Loucy (cell line): ENCODE results near the gene EPN2.

Experiments
- H2AFZ ChIP-seq: fragments of 200-600 bp; sonication (generic); 2 replicates; pipeline ENCODE4 v1.6.0; 2016; ENCODE audit warnings: antibody characterized with exemption, mild to moderate bottlenecking, low read length, moderate library complexity
- H3F3A ChIP-seq: fragments of 200-600 bp; 2 replicates; pipeline ENCODE4 v1.6.0; 2016; ENCODE audit warnings: antibody characterized with exemption, low read depth, mild to moderate bottlenecking
- H3K27me3 ChIP-seq: fragments of 200-600 bp; sonication (generic); 2 replicates; pipeline ENCODE4 v1.6.1; 2014; ENCODE audit warnings: low read length, mild to moderate bottlenecking; ENCODE audit not compliant: insufficient read depth, poor library complexity, severe bottlenecking
- H3K36me3 ChIP-seq: fragments of 200-600 bp; sonication (generic); 2 replicates; pipeline ENCODE4 v1.6.1; 2016; ENCODE audit warnings: low read length; ENCODE audit not compliant: insufficient read depth
- H3K4me1 ChIP-seq: fragments of 200-600 bp; sonication (generic); 2 replicates; pipeline ENCODE4 v1.5.1; 2014; ENCODE audit warnings: low read length, mild to moderate bottlenecking; ENCODE audit not compliant: insufficient read depth, poor library complexity, severe bottlenecking
- H3K4me2 ChIP-seq: fragments of 200-600 bp; sonication (generic); 2 replicates; pipeline ENCODE4 v1.6.0; 2014; ENCODE audit warnings: antibody characterized with exemption, low read length, low read depth, mild to moderate bottlenecking; ENCODE audit not compliant: poor library complexity, severe bottlenecking
- H3K4me3 ChIP-seq: fragments of 200-600 bp; sonication (generic); 2 replicates; pipeline ENCODE4 v1.5.1; 2014; ENCODE audit warnings: low read length, mild to moderate bottlenecking, mixed read lengths; ENCODE audit not compliant: poor library complexity, severe bottlenecking
- H3K79me2 ChIP-seq: fragments of 200-600 bp; sonication (generic); 2 replicates; pipeline ENCODE4 v1.6.1; 2014; ENCODE audit warnings: low read length; ENCODE audit not compliant: insufficient read depth
- H3K9ac ChIP-seq: fragments of 200-600 bp; sonication (generic); 2 replicates; pipeline ENCODE4 v1.6.0; 2014; ENCODE audit warnings: mild to moderate bottlenecking, low read depth, low read length, moderate library complexity; ENCODE audit not compliant: poor library complexity, severe bottlenecking
- H3K9me2 ChIP-seq: fragments of 200-600 bp; sonication (generic); replicated peaks from 2 replicates; pipeline ENCODE4 v1.6.1; 2016; ENCODE audit warnings: low read depth, low read length, mixed read lengths
- H3K9me3 ChIP-seq: fragments of 200-600 bp; sonication (generic); 2 replicates; pipeline ENCODE4 v1.6.1; 2014; ENCODE audit warnings: mild to moderate bottlenecking, antibody characterized with exemption, low read length, low read depth; ENCODE audit not compliant: insufficient read depth
- H4K20me1 ChIP-seq: fragments of 200-600 bp; sonication (generic); 2 replicates; pipeline ENCODE4 v1.6.0; 2014; ENCODE audit warnings: antibody characterized with exemption, low read length, mild to moderate bottlenecking; ENCODE audit not compliant: insufficient read depth, poor library complexity, severe bottlenecking
- EZH2phosphoT487 ChIP-seq: fragments of 200-600 bp; IDR thresholded peaks from 2 replicates; pipeline ENCODE4 v1.6.1; 2018; ENCODE audit warnings: antibody characterized with exemption, mild to moderate bottlenecking, moderate library complexity, borderline replicate concordance
- TF ChIP-seq, protein P1 (sequence below): fragments of 200-600 bp; sonication (generic); conservative IDR thresholded peaks from 2 replicates; pipeline ENCODE4 v1.5.1; 2014; ENCODE audit warnings: mild to moderate bottlenecking, antibody characterized with exemption, low read length

The EPN2 gene

DNA sequence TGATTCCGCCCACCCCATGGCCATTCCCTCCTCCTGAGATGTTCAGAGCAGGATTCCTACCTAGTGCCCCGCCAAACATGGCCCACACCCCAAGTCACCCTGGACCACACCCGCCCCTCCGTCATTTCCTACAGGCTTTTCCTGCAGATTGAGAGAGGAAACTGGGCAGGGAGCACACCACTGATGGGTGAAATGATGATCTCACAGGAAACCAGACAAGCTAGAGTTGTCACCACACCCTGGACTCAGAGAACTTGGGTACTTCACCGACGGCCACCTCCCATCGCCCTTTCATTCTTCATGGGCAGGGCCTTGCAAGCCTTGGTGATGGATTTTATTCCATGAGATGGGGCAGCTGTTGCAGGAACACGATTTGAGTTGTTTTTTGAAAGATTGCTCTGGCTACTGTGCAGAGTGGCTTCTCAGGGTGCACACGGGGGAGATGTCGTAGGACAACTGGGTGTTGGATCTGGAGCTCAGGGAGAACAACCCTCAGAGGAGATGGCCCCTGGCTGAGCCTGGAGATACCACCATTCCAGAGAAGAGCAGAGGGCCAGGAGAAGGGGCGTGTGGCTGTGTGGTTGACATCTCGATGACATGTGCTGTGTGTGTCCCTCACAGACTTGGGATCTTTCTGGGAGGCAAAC is 132.8 kb downstream of the EPN2 start:
- H3K9me3 ChIP-seq = no peaks in the 10 kb centered on the region
- H3F3A ChIP-seq = no peaks in the 10 kb centered on the region
- H4K20me1 ChIP-seq = no peaks in the 10 kb centered on the region
- TF ChIP-seq, protein P1, sequence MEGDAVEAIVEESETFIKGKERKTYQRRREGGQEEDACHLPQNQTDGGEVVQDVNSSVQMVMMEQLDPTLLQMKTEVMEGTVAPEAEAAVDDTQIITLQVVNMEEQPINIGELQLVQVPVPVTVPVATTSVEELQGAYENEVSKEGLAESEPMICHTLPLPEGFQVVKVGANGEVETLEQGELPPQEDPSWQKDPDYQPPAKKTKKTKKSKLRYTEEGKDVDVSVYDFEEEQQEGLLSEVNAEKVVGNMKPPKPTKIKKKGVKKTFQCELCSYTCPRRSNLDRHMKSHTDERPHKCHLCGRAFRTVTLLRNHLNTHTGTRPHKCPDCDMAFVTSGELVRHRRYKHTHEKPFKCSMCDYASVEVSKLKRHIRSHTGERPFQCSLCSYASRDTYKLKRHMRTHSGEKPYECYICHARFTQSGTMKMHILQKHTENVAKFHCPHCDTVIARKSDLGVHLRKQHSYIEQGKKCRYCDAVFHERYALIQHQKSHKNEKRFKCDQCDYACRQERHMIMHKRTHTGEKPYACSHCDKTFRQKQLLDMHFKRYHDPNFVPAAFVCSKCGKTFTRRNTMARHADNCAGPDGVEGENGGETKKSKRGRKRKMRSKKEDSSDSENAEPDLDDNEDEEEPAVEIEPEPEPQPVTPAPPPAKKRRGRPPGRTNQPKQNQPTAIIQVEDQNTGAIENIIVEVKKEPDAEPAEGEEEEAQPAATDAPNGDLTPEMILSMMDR = no peak
- no peak for TF ChIP-seq EZH2phosphoT487
- H3K27me3 ChIP-seq = no peaks in the 10 kb centered on the region
- H3K4me1 ChIP-seq = peaks cover 30% of the 10 kb centered on the region
- no peak overlapping the region for H2AFZ ChIP-seq
- no peaks in the 10 kb centered on the region for H3K79me2 ChIP-seq
- peak overlapping the region; percentile 59 for H3K4me2 ChIP-seq
- H3K9ac ChIP-seq = no peak overlapping the region
- peak overlapping the region; percentile 14 for H3K4me3 ChIP-seq
- no peaks in the 10 kb centered on the region for H3K36me3 ChIP-seq
- H3K9me2 ChIP-seq = no peaks in the 10 kb centered on the region

DNA sequence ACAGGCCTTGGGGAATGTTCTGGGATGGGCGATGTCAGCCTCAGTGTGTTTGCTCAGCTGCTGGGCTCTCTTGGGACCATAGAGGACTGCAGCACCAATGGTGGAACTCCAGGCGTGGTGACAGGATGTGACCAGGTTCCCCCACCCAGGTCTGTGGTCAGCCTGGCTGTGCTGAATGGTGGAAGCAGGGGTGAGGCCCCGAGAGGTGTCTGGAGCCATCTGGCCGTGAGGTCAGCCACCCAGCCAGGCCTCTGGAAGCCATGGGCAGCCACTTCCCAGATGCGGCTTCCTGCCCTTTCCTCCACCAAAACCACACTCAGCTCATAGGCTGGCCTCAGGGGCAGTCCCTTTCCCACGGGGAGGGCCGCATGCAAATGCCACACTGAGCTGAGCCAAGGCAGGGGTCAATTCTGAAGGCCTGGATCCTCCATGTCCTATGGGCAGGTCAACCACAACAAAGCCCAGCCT is 133.4 kb downstream of the EPN2 start:
- Histone ChIP-seq H3K4me1 (peaks cover 30% of the 10 kb centered on the region), H3F3A (no peaks in the 10 kb centered on the region), H3K4me3 (peak overlapping the region; percentile 14), H3K4me2 (peak overlapping the region; percentile 59), H3K9me2 (no peaks in the 10 kb centered on the region), H2AFZ (no peak overlapping the region), H3K27me3 (no peaks in the 10 kb centered on the region), H4K20me1 (no peaks in the 10 kb centered on the region), H3K9ac (no peak overlapping the region), H3K79me2 (no peaks in the 10 kb centered on the region), H3K36me3 (no peaks in the 10 kb centered on the region), H3K9me3 (no peaks in the 10 kb centered on the region)
- no peak for TF ChIP-seq EZH2phosphoT487
- TF ChIP-seq, protein P1 = no peak

DNA sequence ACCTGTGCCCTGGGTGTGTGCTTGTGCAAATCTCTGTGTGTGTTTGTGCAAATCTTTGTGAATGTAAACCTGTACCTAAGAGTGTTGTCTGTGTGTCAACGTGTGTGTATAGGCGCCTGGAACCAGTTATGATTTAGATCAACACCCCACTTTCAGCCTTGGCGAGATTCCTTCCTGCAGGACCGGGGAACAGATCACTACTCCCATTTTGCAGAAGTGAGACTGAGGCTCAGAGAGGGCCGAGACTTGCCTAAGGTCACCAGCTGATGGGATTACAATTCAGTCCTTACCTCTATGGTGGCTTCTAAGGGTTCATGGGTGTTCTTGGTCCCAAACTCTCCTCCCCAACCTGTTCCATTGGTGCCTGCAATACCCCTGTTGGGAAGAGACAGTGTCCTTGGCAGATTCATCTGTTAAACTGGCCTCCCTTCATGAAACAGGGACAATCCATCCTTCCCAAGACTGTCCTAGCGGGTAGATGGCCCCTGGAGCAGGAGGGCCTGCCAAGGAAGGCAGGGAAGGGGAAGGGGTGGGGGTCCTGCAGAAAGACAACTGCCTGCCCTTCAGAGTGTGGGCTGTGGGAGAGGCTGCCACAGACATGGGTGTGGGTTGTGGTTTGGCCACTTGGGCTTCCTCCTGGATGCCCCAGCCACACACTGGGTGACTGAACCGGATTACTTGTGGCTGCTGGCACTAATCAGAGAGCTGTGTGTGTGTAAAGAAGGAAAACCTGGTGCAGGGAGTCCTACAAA is 134.3 kb downstream of the EPN2 start:
- H3K4me2 ChIP-seq = peak overlapping the region; percentile 59
- no peaks in the 10 kb centered on the region for H3K27me3 ChIP-seq
- no peaks in the 10 kb centered on the region for H3K36me3 ChIP-seq
- H4K20me1 ChIP-seq = no peaks in the 10 kb centered on the region
- H3K4me3 ChIP-seq = no peak overlapping the region
- 0 out of 2 replicates have a peak, but pooled peaks cover 3% of the 10 kb centered on the region for H3K79me2 ChIP-seq
- no peaks in the 10 kb centered on the region for H3F3A ChIP-seq
- no peak overlapping the region for H2AFZ ChIP-seq
- no peak overlapping the region for H3K9ac ChIP-seq
- no peaks in the 10 kb centered on the region for H3K9me3 ChIP-seq
- no peak for TF ChIP-seq EZH2phosphoT487
- TF ChIP-seq, protein P1 = no peak
- H3K9me2 ChIP-seq = no peaks in the 10 kb centered on the region
- H3K4me1 ChIP-seq = peaks cover 30% of the 10 kb centered on the region
